HepG2 (cell line): ENCODE results near the gene SNX21. TPM values are rescaled to one million over a fixed set of nuclear protein-coding genes. Genes with fewer than 3 reads are reported as not detected.
A peak's percentile ranks its signal among the peaks of the same experiment; 100 is the strongest.

Experiments used
- ATAC-seq: fragments of 200-7000 bp; cut with Tn5 transposase; 3 replicates; pipeline ENCODE4 v1.9.1; 2020; ENCODE audit warnings: mild to moderate bottlenecking, moderate library complexity
- BruUV-seq: library from RNA; stranded (reverse); fragments of 400-500 nt; replicated peaks from 2 replicates; lab custom pipeline; 2021; lab: Mats Ljungman, UMichigan
- CTCF ChIA-PET: fragments of 300-600 bp; formaldehyde crosslinking; extraction: SDS; loops from one replicate; lab custom pipeline; 2021; ENCODE audit warnings: low total read pairs, inconsistent platforms, low intra/inter-chr PET ratio; lab: Yijun Ruan, JAX
- POLR2A ChIA-PET: fragments of 350-600 bp; sonication (Branson Sonifier 250); formaldehyde crosslinking; loops from one replicate; lab custom pipeline; 2020; ENCODE audit warnings: antibody characterized with exemption, inconsistent platforms; lab: Yijun Ruan, JAX
- DNase-seq: peaks from one replicate; pipeline ENCODE4 v3.0.0-alpha.2; 2015; ENCODE audit warnings: low spot score
- FAIRE-seq: peaks from 3 replicates; lab custom pipeline; 2011; peaks lifted over from hg19 to GRCh38; lab: Jason Lieb, UNC
- H2AFZ ChIP-seq: one replicate; pipeline ENCODE4 v1.6.1; 2011; ENCODE audit warnings: low read length, inconsistent platforms
- H3K27ac ChIP-seq: fragments of 300-600 bp; 3 replicates; pipeline ENCODE4 v1.8.0; 2011; ENCODE audit warnings: mixed run types, mild to moderate bottlenecking, mixed read lengths, low read length, inconsistent platforms; ENCODE audit not compliant: insufficient read depth; ENCODE audit errors: extremely low read length
- H3K27me3 ChIP-seq, 2 experiments: fragments of 200-600 bp in 1 of 2; 2 replicates in 1 of 2; 3 replicates in 1 of 2; pipeline versions ENCODE4 v1.6.0 to v1.8.0; 2011; ENCODE audit warnings: low read length in 2 of 2, mild to moderate bottlenecking in 2 of 2, moderate library complexity in 2 of 2, inconsistent platforms in 1 of 2; ENCODE audit not compliant: insufficient read depth in 2 of 2, control insufficient read depth in 1 of 2
- H3K36me3 ChIP-seq, 2 experiments: fragments of 200-600 bp in 1 of 2; replicated peaks in 1 of 2; 2 replicates in 1 of 2; 3 replicates in 1 of 2; pipeline versions ENCODE4 v1.5.1 to v1.8.0; 2011; ENCODE audit warnings: low read length in 2 of 2, inconsistent platforms in 1 of 2; ENCODE audit not compliant: insufficient read depth in 2 of 2, control insufficient read depth in 1 of 2
- H3K4me1 ChIP-seq: 2 replicates; pipeline ENCODE4 v1.5.1; 2012; ENCODE audit warnings: low read length, inconsistent platforms; ENCODE audit not compliant: insufficient read depth
- H3K4me2 ChIP-seq: 2 replicates; pipeline ENCODE4 v1.6.0; 2011; ENCODE audit warnings: low read depth, low read length, inconsistent platforms
- H3K4me3 ChIP-seq, 3 experiments: fragments of 200-600 bp in 1 of 3; sonication (generic), shearing (Covaris generic) in 1 of 3; replicated peaks in 1 of 3; 2 replicates each; pipeline ENCODE4 v1.5.1; 2011 to 2016; ENCODE audit warnings: low read length in 3 of 3, inconsistent platforms in 2 of 3, low read depth in 2 of 3, mild to moderate bottlenecking in 2 of 3, control low read depth in 1 of 3, mixed read lengths in 1 of 3; ENCODE audit not compliant: insufficient read depth in 1 of 3
- H3K79me2 ChIP-seq: one replicate; pipeline ENCODE4 v1.6.1; 2011; ENCODE audit warnings: low read length, inconsistent platforms; ENCODE audit not compliant: insufficient read depth
- H3K9ac ChIP-seq: 2 replicates; pipeline ENCODE4 v1.6.0; 2011; ENCODE audit warnings: mild to moderate bottlenecking, low read depth, low read length, inconsistent platforms; ENCODE audit not compliant: insufficient read depth
- H3K9me3 ChIP-seq: 2 replicates; pipeline ENCODE4 v1.5.1; 2012; ENCODE audit warnings: mild to moderate bottlenecking, low read length
- H4K20me1 ChIP-seq: 2 replicates; pipeline ENCODE4 v1.6.0; 2011; ENCODE audit warnings: inconsistent platforms, mild to moderate bottlenecking, low read length, moderate library complexity; ENCODE audit not compliant: insufficient read depth
- EED ChIP-seq: sonication (generic); formaldehyde crosslinking; IDR thresholded peaks from 2 replicates; pipeline ENCODE4 v1.5.0; 2020; ENCODE audit warnings: mild to moderate bottlenecking, missing genetic modification reagents
- EZH2 ChIP-seq: conservative IDR thresholded peaks from 2 replicates; pipeline ENCODE4 v1.6.1; 2012; ENCODE audit warnings: mild to moderate bottlenecking, low read depth, low read length, moderate library complexity
- GABPB1 ChIP-seq: IDR thresholded peaks from 2 replicates; pipeline ENCODE4 v1.6.1; 2016; ENCODE audit warnings: mild to moderate bottlenecking, missing genetic modification reagents, moderate library complexity, missing compliant biosample characterization
- LCORL ChIP-seq, 2 experiments: fragments of 450-650 bp in 1 of 2; sonication (generic) in 1 of 2; formaldehyde crosslinking in 1 of 2; IDR thresholded peaks; 2 replicates each; pipeline versions ENCODE4 v1.5.0 to v1.6.1; 2017 to 2020; ENCODE audit warnings: antibody characterized with exemption in 1 of 2, missing genetic modification reagents in 1 of 2
- MAZ ChIP-seq, 2 experiments: sonication (generic) in 1 of 2; formaldehyde crosslinking in 1 of 2; IDR thresholded peaks; 2 replicates each; pipeline versions ENCODE4 v1.5.0 to v1.6.1; 2012 to 2020; ENCODE audit warnings: low read depth in 2 of 2, mild to moderate bottlenecking in 2 of 2, borderline replicate concordance in 1 of 2, improper control_type of control experiment in 1 of 2, low read length in 1 of 2, missing genetic modification reagents in 1 of 2, moderate library complexity in 1 of 2
- MTA3 ChIP-seq: sonication (generic); formaldehyde crosslinking; IDR thresholded peaks from 2 replicates; pipeline ENCODE4 v1.4.0; 2020; ENCODE audit warnings: missing genetic modification reagents
- NKX3-1 ChIP-seq: sonication (generic); formaldehyde crosslinking; IDR thresholded peaks from 2 replicates; pipeline ENCODE4 v1.5.0; 2020; ENCODE audit warnings: missing genetic modification reagents
- REL ChIP-seq: sonication (generic); formaldehyde crosslinking; conservative IDR thresholded peaks from 2 replicates; pipeline ENCODE4 v1.8.0; 2022; ENCODE audit warnings: mild to moderate bottlenecking, missing genetic modification reagents, moderate library complexity
- SYNCRIP ChIP-seq: fragments of 200-400 bp; formaldehyde crosslinking; IDR thresholded peaks from 2 replicates; pipeline ENCODE4 v1.6.1; 2018; ENCODE audit warnings: mild to moderate bottlenecking, low read depth, low read length; ENCODE audit not compliant: insufficient read depth
- ZFP90 ChIP-seq: sonication (generic); formaldehyde crosslinking; IDR thresholded peaks from 2 replicates; pipeline ENCODE4 v1.8.0; 2022; ENCODE audit warnings: missing genetic modification reagents, mild to moderate bottlenecking, inconsistent platforms, borderline replicate concordance
- ZMYM3 ChIP-seq: sonication (generic); formaldehyde crosslinking; IDR thresholded peaks from 2 replicates; pipeline ENCODE4 v1.5.1; 2020; ENCODE audit warnings: mild to moderate bottlenecking, missing genetic modification reagents
- ZNF570 ChIP-seq: sonication (generic); formaldehyde crosslinking; IDR thresholded peaks from 2 replicates; pipeline ENCODE4 v1.4.0; 2020; ENCODE audit warnings: mild to moderate bottlenecking, missing genetic modification reagents, borderline replicate concordance
- ZNF607 ChIP-seq: sonication (generic); formaldehyde crosslinking; IDR thresholded peaks from 2 replicates; pipeline ENCODE4 v1.5.1; 2020; ENCODE audit warnings: missing genetic modification reagents, mild to moderate bottlenecking, borderline replicate concordance
- ZNF737 ChIP-seq: sonication (generic); formaldehyde crosslinking; IDR thresholded peaks from 2 replicates; pipeline ENCODE4 v1.5.0; 2020; ENCODE audit warnings: missing genetic modification reagents, mild to moderate bottlenecking, borderline replicate concordance
- ZNF747 ChIP-seq: sonication (generic); formaldehyde crosslinking; IDR thresholded peaks from 2 replicates; pipeline ENCODE4 v1.8.1; 2023; ENCODE audit warnings: missing genetic modification reagents, mild to moderate bottlenecking, borderline replicate concordance
- WGBS: methylation state at CpG from one replicate; pipeline ENCODE4 v1.1.6; 2017; ENCODE audit warnings: low lambda C conversion rate; 5-methylcytosine and 5-hydroxymethylcytosine counted together
- in situ Hi-C: cut with HindIII; loops from 2 replicates; pipeline ENCODE4 v1.10.0; 2017; ENCODE audit warnings: low pct_unique_long_range_greater_than_20kb; ENCODE audit not compliant: extremely low pct_ligation_motif_present
- intact Hi-C: fragments of 100-400 bp; cut with micrococcal nuclease; formaldehyde crosslinking; loops from one replicate; pipeline ENCODE4 v1.10.0; 2022; ENCODE audit not compliant: unreplicated experiment
- polyA plus RNA-seq, 8 experiments: library from polyadenylated mRNA; depleted of rRNA in 3 of 8; stranded (reverse) in 7 of 8; unstranded in 1 of 8; fragments of >200 nt; fragmentation: Illumina TruSeq in 4 of 8; extraction: Trizol in 4 of 8; gene quantifications; 2 replicates each; pipeline versions ENCODE4 v1.2.1 to v1.2.3, GENCODE V29; 2011 to 2016; ENCODE audit warnings: low read depth in 4 of 8, missing spikeins in 1 of 8, mixed read lengths in 1 of 8; ENCODE audit not compliant: insufficient read depth in 1 of 8
- total RNA-seq, 5 experiments: library from RNA; depleted of rRNA; stranded (reverse); fragments of >200 nt; fragmentation: Illumina TruSeq; extraction: Trizol; gene quantifications; 2 replicates each; pipeline ENCODE4 v1.2.3, GENCODE V29; 2016; ENCODE audit warnings: low read depth in 1 of 5
- TF ChIP-seq, protein P1 (sequence below): sonication (generic); formaldehyde crosslinking; IDR thresholded peaks from 2 replicates; pipeline ENCODE4 v1.5.1; 2020; ENCODE audit warnings: mild to moderate bottlenecking, missing genetic modification reagents
- TF ChIP-seq, protein P2 (sequence below): sonication (generic); formaldehyde crosslinking; IDR thresholded peaks from 2 replicates; pipeline ENCODE4 v1.4.0; 2020; ENCODE audit warnings: missing genetic modification reagents
- TF ChIP-seq, protein P3 (sequence below): sonication (generic); formaldehyde crosslinking; IDR thresholded peaks from 2 replicates; pipeline ENCODE4 v1.5.0; 2020; ENCODE audit warnings: mild to moderate bottlenecking, missing genetic modification reagents

The SNX21 gene
- total and polyA plus RNA-seq, 2 of the 13 experiments (the other 11 are each of a cell fraction or from before 2014, with no cell fraction given): 7.7 to 12.8 TPM

DNA sequence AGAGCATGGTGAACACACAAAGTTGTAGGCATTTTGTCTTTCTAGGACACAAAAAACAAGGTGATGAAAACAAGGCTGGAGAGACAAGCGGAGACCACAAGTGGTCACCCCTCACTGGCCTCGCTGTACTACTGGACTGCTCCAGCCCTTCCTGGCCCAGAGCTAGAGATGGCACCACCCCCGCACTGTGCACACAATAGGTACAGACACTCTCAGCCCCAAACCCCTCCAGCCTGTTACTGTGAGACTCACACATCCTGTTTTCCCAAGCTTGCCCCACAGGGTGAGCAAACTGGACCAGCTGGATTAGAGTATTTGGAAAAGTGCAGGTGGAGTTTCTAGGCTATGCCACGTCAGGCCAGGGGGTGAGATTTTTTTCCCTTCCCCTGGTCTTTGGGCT, 39.0 kb downstream of the SNX21 start:
- no peak for FAIRE-seq
- TF ChIP-seq EZH2 (no peak), ZNF737 (no peak), ZNF570 (CRISPR knock-in tag) (no peak), REL (no peak), EED (CRISPR knock-in tag) (no peak), ZNF607 (CRISPR knock-in tag) (0 out of 2 replicates have a peak, but pooled peaks have one; percentile 26), ZMYM3 (CRISPR knock-in tag) (no peak), MAZ (IDR thresholded peaks at IDR 0.05; ENCODE audit: borderline replicate concordance, low read depth, low read length) (no peak), MAZ (CRISPR knock-in tag; IDR thresholded peaks at IDR 0.05; ENCODE audit: low read depth) (no peak), GABPB1 (CRISPR knock-in tag) (no peak), MTA3 (no peak), ZNF747 (CRISPR knock-in tag) (no peak), SYNCRIP (no peak), NKX3-1 (no peak), LCORL (IDR thresholded peaks at IDR 0.05) (no peak), LCORL (CRISPR knock-in tag; IDR thresholded peaks at IDR 0.05) (0 out of 2 replicates have a peak, but pooled peaks have one; percentile 39), ZFP90 (CRISPR knock-in tag) (0 out of 2 replicates have a peak, but pooled peaks have one; percentile 30)
- TF ChIP-seq, protein P1, sequence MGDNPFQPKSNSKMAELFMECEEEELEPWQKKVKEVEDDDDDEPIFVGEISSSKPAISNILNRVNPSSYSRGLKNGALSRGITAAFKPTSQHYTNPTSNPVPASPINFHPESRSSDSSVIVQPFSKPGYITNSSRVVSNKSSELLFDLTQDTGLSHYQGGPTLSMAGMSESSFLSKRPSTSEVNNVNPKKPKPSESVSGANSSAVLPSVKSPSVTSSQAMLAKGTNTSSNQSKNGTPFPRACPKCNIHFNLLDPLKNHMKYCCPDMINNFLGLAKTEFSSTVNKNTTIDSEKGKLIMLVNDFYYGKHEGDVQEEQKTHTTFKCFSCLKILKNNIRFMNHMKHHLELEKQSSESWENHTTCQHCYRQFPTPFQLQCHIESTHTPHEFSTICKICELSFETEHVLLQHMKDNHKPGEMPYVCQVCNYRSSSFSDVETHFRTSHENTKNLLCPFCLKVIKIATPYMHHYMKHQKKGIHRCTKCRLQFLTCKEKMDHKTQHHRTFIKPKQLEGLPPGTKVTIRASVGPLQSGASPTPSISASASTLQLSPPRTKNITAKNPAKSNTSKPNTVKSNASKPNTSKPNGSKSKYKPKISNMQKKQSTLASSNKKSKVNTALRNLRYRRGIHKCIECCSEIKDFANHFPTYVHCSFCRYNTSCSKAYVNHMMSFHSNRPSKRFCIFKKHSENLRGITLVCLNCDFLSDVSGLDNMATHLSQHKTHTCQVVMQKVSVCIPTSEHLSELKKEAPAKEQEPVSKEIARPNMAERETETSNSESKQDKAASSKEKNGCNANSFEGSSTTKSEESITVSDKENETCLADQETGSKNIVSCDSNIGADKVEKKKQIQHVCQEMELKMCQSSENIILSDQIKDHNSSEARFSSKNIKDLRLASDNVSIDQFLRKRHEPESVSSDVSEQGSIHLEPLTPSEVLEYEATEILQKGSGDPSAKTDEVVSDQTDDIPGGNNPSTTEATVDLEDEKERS: 0 out of 2 replicates have a peak, but pooled peaks have one; percentile 24
- TF ChIP-seq, protein P2, sequence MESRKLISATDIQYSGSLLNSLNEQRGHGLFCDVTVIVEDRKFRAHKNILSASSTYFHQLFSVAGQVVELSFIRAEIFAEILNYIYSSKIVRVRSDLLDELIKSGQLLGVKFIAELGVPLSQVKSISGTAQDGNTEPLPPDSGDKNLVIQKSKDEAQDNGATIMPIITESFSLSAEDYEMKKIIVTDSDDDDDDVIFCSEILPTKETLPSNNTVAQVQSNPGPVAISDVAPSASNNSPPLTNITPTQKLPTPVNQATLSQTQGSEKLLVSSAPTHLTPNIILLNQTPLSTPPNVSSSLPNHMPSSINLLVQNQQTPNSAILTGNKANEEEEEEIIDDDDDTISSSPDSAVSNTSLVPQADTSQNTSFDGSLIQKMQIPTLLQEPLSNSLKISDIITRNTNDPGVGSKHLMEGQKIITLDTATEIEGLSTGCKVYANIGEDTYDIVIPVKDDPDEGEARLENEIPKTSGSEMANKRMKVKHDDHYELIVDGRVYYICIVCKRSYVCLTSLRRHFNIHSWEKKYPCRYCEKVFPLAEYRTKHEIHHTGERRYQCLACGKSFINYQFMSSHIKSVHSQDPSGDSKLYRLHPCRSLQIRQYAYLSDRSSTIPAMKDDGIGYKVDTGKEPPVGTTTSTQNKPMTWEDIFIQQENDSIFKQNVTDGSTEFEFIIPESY (CRISPR knock-in tag): no peak
- TF ChIP-seq, protein P3, sequence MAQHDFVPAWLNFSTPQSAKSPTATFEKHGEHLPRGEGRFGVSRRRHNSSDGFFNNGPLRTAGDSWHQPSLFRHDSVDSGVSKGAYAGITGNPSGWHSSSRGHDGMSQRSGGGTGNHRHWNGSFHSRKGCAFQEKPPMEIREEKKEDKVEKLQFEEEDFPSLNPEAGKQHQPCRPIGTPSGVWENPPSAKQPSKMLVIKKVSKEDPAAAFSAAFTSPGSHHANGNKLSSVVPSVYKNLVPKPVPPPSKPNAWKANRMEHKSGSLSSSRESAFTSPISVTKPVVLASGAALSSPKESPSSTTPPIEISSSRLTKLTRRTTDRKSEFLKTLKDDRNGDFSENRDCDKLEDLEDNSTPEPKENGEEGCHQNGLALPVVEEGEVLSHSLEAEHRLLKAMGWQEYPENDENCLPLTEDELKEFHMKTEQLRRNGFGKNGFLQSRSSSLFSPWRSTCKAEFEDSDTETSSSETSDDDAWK (CRISPR knock-in tag): no peak

More for the DNA sequence above, 39.0 kb downstream of the SNX21 start:
- no peaks in the 10 kb centered on the region for H4K20me1 ChIP-seq
- H3K9me3 ChIP-seq: no peaks in the 10 kb centered on the region
- peaks cover 2 to 8% of the 10 kb centered on the region in 2 experiments; a peak in 2 of 5 replicates for H3K36me3 ChIP-seq
- WGBS: 82% methylated on average over 4 of the region's 4 CpGs
- no peak overlapping the region for H2AFZ ChIP-seq
- H3K4me1 ChIP-seq: peaks cover 31% of the 10 kb centered on the region
- ChIA-PET POLR2A (interaction anchor here (1.0 to 2.7 kb wide), 5 partner anchors 8 to 18 kb away, joined by 3 to 14 read pairs (median 5); partner anchors contain the start of genes NEURL2 and ZSWIM1), CTCF (no interaction called here)
- H3K4me3 ChIP-seq: no peak overlapping the region
- H3K9ac ChIP-seq: no peak overlapping the region
- no peak overlapping the region for H3K27ac ChIP-seq
- in situ Hi-C loops: no loop called here
- ATAC-seq (peak; percentile 77), DNase-seq (peak; percentile 45)
- H3K79me2 ChIP-seq: no peaks in the 10 kb centered on the region
- no peak overlapping the region for H3K4me2 ChIP-seq
- H3K27me3 ChIP-seq: no peaks in the 10 kb centered on the region
- intact Hi-C loops: no loop called here
- BruUV-seq: no TSS peak
